GM18508 (cell line): ENCODE data around the gene MRM3.
"Not testable (repeated sequence)": the region's sequence is repeated elsewhere in the genome, so short reads cannot be mapped to it uniquely, and the experiment has no call there.

Source experiments
- ATAC-seq: cut with Tn5 transposase; IDR thresholded peaks from one replicate; pipeline ENCODE4 v1.9.1; 2021; ENCODE audit warnings: moderate number of reproducible peaks; ENCODE audit not compliant: insufficient read depth, unreplicated experiment

The MRM3 gene, protein sequence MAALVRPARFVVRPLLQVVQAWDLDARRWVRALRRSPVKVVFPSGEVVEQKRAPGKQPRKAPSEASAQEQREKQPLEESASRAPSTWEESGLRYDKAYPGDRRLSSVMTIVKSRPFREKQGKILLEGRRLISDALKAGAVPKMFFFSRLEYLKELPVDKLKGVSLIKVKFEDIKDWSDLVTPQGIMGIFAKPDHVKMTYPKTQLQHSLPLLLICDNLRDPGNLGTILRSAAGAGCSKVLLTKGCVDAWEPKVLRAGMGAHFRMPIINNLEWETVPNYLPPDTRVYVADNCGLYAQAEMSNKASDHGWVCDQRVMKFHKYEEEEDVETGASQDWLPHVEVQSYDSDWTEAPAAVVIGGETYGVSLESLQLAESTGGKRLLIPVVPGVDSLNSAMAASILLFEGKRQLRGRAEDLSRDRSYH

DNA sequence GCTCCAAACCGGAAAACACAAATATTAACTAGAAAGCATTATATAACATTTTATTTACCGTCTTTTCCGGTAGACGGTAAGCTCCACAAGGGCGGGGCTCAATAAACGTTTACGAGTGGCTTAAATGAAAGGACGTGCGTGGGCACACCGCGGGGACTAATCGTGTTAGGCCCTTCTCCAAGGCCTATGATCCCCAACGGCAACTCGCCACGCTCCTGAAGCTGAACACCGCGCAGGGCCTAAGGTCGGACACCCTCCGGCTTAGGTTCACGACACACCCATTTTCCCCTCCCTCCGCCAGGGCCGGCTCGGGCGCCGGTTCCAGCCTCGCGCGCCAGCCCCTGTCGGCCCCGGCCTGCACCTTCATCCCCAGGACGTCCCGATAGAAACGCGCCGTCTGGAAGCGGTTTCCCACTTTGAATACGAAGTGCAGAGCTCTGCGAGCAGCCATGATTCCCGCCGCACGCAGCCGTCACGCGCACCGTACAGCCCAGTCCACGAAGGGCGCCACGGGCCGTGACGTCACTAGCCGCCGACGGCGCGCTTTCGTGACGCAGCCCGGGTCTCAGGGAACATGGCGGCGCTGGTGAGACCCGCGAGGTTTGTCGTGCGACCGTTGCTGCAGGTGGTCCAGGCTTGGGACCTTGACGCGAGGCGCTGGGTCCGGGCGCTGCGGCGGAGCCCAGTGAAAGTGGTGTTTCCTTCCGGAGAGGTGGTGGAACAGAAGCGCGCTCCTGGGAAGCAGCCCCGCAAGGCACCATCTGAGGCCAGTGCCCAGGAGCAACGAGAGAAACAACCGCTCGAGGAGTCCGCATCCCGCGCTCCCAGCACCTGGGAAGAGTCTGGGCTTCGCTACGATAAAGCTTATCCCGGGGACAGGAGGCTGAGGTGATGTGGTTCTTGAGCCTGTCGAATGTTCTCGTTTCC, at the start of gene MRM3, which contains the start of gene GLOD4:
TSS of gene MRM3 (plus strand) at position 549 of the 927 bp plus-strand sequence. CDS start at position 575, 26 bp downstream.
TSS of gene GLOD4 (minus strand) at position 476 of the 927 bp plus-strand sequence. CDS start at position 451, 25 bp downstream.
- ATAC-seq = no peak

DNA sequence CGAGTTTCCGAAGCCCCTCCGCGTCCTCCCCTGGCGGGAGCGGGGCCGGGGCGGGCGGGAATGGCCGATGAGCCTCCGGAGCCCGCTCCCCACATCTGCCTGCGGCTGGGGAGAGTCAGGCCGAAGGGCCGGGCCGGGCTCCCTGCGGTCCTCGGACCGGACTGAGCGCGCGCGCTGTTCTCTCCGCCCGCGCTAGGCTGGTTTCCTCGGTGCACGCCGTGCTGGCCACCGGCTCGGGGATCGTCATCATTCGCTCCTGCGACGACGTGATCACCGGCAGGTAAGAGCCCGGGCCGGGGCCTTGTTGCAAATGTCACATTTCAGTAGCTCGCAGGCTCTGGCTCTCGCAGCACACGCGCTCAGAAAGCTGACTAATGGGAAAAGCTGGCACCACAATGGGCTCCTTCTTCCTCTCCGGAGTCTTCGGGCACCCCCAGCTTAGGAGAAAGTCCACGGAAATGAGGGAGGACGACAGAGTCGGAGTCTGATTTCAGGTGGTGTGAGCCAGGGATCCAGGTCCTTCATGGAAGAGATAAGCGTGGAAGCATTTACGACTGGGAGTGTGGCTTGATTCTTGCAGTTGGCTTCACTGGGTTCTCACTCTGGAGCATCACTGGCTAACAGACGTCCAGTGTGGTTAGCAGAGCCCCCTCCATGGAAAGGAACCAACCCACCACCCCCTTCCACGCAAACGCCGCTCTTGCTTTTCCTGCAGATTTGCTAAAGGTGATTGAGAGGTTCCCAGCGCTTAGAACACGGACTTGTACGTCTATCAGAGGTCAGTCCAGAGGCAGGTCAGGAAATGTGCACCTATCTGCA, 49.0 kb upstream of the MRM3 start:
- no peak for ATAC-seq

DNA sequence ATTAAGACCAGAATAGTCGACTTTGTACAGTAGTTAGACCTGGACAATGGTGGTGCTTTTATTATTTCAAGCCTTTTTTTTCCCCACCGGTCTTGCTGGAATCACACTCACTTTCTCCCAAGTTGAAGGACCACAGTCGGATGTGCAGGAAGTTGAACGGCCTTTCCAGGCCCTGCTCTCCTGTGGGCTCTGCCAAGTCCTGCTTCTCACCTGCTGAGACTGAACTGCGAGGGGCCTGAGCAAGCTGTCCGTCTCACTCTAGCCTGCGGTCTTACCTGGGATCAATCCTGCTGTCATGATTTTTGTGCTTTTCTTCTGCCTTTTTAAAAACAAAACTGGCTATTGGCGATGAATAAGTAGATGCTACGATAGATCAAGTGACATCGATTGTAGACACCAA, 48.4 kb upstream of the MRM3 start:
- no peak for ATAC-seq

GRCh38 chr17:737561-738113, 44.5 kb upstream of the MRM3 start:
- no peak for ATAC-seq

DNA sequence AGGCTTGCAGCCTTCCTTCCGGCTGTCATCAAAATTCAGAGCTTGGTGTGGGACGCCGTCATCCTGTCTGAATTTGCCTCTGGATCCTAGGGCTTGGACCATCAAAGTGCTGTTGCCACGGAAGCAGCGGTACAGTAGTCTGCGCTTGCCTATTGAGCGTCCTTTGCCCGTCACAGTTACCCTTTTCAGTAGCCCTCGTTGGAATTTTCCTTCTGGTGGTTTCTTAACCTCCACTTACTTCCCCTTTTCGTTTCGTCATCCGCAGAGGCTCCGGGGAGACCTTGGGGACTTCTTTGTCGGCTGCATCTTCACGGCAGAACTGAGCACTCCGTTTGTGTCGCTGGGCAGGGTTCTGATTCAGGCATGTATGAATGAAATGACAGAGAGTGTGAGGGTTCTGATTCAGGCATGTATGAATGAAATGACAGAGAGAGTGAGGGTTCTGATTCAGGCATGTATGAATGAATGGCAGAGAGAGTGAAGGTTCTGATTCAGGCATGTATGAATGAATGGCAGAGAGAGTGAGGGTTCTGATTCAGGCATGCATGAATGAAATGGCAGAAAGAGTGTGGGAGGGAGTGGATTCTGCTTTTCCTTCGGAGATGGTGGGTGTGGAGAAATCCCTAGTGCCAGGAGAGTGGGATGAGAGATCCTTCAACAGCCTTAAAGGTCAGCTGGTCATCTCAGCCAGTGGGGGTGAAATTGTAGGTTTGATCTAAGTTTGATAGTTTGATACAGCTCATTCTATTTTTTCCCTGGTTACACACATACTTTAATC, 41.7 kb upstream of the MRM3 start:
- no peak for ATAC-seq

DNA sequence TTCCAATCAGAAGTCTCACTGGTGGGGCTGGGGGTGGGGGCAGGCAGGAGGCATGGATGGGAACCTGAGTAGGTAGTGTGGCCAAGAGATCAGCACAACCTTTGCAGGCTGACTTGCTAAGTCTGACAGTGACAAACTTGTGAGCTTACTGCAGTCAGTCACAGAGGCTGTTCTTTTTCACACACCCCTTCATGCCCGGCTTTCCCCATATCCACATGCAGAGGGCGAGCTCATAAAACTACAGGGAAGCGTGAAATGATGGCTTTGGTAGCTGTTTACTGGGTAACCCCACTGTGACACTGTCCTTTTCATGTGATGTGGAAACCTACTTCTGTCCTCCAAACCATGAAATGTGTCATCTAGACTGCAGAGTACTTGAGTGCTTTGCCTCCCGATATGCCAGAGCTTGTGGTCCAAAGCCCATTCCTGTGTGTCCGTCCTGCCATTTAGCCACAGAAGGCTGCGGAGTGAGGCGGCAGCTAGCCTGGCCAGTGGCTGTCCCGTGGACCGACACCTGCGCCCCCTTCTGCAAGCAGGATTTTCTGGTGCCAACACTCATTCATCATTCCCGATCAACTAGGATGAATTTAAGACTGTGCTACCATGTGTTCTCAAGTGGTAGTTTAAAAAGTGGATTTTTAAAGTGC, 39.9 kb upstream of the MRM3 start:
- no peak for ATAC-seq

GRCh38 chr17:743139-743538, 39.0 kb upstream of the MRM3 start:
- no peak for ATAC-seq

DNA sequence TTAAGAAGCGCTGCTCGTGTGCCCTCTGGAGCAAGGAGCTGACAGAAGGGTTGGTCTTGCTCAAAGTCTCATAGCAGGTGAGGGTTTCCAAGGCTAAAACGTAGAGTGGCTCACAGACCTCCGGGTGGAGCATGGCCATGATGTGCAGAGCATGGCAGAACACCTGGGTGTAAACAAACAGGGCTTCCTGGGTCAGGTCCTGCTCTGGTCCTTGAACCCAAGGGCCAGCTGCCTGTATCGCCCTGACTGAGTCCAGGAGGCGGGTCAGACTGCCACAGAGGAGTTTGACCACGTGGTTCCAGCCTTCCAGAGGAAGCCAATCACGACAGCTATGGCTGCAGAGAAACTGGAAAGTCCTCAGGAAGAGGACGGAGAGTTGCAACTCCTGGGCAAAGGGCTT, 37.2 kb upstream of the MRM3 start:
- no peak for ATAC-seq

GRCh38 chr17:745406-745805, 36.7 kb upstream of the MRM3 start:
- no peak for ATAC-seq

GRCh38 chr17:746181-746580, 36.0 kb upstream of the MRM3 start:
- no peak for ATAC-seq

DNA sequence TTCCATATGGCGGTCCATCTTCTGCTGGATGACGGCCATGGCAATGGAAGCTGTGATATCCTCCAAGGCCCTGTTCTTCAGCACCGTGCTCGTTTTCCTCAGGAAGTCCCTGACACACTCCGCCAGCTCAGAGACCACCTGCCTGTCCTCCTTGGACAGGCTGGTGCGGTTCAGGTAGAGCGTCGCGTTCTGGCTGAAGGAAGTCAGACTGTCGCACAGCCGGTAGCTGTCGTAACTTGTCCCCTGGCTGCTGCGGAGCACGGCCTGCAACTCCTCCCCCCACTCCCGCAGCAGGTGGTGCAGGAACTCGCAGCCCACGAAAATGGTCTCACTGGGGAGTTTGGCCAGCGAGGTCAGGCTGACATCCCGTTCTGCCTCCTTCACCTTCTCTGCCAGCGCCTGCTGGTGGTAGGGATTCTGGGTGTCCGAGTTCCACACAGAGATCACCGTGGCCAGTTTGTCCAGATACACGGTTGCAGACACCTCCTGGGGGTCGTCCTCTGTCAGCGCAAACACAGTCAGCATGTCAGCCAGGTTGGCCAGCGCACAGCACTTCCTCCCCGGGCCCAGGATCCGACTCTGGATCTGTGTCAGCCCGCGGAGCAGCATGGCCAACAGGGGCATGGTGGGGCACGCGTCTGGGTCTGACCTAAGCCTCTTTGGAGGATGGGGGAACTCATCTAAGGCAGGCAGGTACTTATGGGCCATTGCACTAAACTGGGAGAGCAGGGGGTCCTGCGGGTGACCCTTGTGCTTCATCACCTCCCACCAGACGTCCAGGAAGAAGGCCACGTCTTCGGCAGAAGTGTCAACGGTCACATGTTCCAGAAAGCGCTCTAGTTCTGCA, 35.1 kb upstream of the MRM3 start:
- ATAC-seq = no peak

DNA sequence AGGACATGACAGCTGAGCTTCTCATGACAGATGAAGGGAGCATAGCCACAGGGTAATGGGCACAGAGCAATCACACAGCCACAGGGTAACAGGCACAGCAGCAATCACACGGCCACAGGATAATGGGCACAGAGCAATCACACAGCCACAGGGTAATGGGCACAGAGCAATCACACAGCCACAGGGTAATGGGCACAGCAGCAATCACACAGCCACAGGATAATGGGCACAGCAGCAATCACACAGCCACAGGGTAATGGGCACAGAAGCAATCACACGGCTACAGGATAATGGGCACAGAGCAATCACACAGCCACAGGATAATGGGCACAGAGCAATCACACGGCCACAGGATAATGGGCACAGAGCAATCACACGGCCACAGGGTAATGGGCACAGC, 33.5 kb upstream of the MRM3 start:
- ATAC-seq = not testable (repeated sequence)

GRCh38 chr17:749359-749758, 32.8 kb upstream of the MRM3 start:
- ATAC-seq = not testable (repeated sequence)

- no peak for ATAC-seq
Observed at GRCh38 chr17:750431-751037, 31.6 kb upstream of the MRM3 start.

DNA sequence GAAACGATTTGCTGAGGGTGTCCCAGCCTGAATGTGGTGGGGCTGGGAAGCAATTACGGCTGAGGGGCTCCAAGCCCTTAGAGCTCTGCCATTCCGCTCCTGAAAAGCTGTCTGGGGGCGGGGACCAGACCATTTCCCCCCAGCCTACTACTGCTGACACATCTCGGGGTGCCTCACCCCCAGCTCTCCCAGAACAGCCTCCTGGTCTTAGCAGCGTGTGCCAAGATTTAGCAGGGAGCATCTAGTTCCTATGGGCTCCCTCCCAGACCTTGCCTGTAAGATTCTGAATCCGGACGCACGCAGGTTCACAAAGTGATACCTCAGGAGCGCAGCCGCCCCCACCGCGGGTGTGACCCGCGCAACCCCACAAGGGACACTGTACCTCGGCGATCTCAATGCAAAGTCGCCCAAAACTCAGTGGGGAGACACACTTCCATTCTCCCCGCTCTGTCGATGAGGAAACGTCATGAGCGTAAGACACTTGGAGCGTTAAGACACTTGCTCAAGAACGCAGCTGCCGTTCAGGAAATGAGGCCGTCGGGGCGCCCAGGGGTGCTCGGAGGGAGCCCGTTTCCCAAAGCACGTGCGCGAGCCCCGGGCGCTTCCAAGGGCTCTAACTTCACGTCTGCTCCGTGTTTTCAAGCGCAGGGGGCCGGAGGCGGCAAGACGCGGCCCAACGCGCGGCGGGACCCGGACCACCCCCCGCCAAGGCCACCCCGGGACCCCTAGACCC, 30.7 kb upstream of the MRM3 start:
- ATAC-seq = no peak

GRCh38 chr17:752002-752619, 30.0 kb upstream of the MRM3 start, which contains the start of gene GEMIN4:
Gene GEMIN4, minus strand, starts transcription at chr17:752264. Its CDS starts 122 bp downstream, at chr17:752142.
- peak; percentile 57 for ATAC-seq
